ENCODE measurements around the gene TMEM120B.

TMEM120B gene

GRCh38 chr12:121769831-121770301, 57.3 kb downstream of the TMEM120B start:
- in situ Hi-C loops (cut with HindIII; ENCODE audit: low sequenced_read_pairs) = no loop called here

- in situ Hi-C loops (cut with HindIII; ENCODE audit: low sequenced_read_pairs) = no loop called here
Measured at GRCh38 chr12:121770388-121770787, 57.8 kb downstream of the TMEM120B start.

- in situ Hi-C loops (cut with HindIII; ENCODE audit: low sequenced_read_pairs) = no loop called here
Measured at GRCh38 chr12:121770813-121771625, 58.5 kb downstream of the TMEM120B start.

GRCh38 chr12:121773011-121773777, 60.6 kb downstream of the TMEM120B start:
- in situ Hi-C loops (cut with HindIII; ENCODE audit: low sequenced_read_pairs) = no loop called here

DNA sequence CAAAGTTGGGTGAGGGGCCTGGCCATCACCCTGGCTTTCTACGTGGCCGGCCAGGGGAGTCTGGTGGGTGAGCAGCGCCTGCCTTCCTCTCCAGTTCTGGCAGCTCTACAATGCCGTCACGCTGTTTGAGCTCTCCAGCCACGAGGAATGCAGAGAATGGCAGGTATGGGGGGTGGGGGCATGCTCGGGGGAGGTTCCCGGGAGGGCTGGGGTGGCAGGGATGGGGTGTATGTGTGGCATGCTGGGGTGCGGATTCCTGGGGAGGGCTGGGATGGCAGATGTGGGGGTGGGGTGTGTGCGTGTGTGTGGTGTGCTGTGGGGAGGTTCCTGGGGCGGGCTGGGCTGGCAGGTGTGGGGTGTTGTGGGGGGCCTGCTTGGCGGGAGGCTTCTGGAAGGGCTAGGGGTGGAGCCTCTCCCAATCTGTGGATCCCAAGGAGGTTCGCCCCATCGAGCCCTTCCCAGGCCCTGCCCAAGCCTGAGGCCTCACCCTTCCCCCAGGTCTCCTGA, 62.5 kb downstream of the TMEM120B start:
- in situ Hi-C loops (cut with HindIII; ENCODE audit: low sequenced_read_pairs) = no loop called here

DNA sequence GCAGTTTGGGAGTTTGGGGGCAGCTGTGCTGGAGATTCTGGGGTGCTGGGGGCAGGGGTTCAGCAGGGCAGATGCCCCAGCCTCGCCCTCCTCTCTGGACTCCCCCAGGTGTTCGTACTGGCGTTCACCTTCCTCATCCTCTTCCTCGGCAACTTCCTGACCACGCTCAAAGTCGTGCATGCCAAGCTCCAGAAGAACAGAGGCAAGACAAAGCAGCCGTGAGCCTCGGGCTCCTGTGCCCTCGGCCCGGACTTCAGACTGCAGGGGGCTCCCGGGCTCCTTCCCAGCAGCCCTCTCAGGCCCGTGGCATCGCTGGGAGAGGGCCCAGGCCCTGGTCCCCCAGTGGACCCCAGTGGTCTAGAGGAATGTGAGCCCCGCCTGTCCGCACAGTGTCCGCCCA, 62.9 kb downstream of the TMEM120B start:
- in situ Hi-C loops (cut with HindIII; ENCODE audit: low sequenced_read_pairs) = no loop called here

DNA sequence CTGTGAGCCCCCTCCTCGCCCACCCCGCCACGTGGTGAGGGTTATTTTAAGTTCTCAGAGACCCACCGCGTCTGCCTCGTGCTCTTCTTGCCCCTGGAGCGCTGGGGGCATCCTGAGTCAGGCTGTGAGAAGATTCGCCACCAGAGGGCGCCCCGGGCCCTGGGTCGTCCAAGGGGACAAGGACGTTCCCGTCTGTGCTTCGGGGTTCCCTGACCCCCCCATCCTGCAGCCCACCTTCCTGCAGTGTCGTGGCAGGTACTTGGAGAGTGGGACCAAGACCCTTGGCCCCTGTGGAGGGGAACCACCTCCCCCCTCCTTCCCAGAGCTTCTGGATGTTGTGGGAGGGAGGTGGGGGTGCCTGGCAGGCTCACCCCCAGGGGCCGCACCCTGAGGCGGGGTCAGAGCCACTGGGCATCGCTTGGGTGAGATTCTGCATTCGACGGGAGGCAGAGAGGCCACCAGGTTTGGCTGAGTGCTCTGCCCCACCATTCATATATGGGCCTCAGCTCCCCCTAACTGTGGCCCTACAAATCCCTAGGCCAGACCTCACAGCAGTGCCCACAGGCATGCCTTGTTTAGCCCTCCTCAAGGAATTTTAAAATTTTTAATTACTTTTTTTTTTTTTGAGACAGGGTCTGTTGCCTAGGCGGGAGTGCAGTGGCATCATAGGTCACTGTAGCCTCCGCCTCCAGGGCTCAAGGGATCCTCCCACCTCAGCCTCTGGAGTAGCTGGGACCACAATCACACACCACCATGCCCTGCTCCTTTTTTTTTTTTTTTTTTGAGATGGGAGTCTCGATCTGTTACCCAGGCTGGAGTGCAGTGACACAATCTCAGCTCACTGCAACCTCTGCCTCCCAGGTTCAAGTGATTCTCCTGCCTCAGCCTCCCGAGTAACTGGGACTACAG, 63.9 kb downstream of the TMEM120B start:
- in situ Hi-C loops (cut with HindIII; ENCODE audit: low sequenced_read_pairs) = no loop called here

- in situ Hi-C loops (cut with HindIII; ENCODE audit: low sequenced_read_pairs) = no loop called here
Measured at GRCh38 chr12:121778567-121779421, 66.2 kb downstream of the TMEM120B start.

DNA sequence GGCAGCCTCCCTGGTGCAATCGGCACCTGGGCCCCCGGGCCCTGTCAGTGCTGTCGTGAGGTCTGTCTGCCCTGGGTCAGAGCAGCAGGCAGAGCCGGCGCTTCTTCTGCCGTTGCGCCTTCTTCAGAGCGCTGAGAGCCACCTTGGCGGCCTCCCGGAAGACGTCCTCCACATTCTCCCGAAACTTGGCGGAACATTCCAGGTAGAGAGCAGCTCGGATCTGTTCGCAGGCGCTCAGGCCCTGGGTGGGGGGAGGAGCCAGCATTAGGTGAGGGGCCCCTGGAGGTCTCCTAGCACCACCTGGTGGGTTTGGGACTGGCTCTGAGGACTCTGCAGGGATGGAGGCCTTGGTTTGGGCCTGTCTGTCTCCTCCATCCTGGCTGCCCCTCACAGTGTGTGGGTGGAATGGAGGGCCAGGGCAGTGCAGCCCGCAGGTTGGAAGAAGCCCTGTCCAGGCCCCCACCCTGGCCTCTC, 66.9 kb downstream of the TMEM120B start:
- in situ Hi-C loops (cut with HindIII; ENCODE audit: low sequenced_read_pairs) = no loop called here

- in situ Hi-C loops (cut with HindIII; ENCODE audit: low sequenced_read_pairs) = no loop called here
Measured at GRCh38 chr12:121780429-121780828, 67.9 kb downstream of the TMEM120B start.

DNA sequence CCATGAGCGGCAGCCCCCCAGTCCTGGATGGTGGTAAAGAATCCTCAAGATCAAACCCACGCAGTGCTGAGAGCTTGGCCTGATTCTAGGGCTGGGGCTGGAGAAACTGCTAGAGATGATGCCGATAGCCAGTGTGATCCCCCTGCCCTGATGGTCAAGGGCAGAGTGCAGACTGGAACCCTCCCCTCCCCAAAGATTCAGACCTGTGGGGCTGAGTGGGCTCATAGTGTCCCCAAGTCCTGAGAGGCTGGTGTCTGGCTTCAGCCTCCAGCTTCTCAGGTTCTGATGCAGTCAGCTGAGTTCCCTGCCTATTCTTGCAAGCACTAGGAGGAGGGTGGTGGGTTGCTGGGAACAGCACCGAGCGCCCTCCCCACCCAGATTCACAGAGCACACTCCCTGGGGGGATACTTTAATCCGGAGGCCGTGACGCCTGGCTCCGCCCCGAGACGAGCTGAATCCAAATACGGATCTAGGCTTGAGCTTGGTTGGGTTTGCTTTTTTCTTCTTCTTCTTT, 69.0 kb downstream of the TMEM120B start:
- in situ Hi-C loops (cut with HindIII; ENCODE audit: low sequenced_read_pairs) = no loop called here

DNA sequence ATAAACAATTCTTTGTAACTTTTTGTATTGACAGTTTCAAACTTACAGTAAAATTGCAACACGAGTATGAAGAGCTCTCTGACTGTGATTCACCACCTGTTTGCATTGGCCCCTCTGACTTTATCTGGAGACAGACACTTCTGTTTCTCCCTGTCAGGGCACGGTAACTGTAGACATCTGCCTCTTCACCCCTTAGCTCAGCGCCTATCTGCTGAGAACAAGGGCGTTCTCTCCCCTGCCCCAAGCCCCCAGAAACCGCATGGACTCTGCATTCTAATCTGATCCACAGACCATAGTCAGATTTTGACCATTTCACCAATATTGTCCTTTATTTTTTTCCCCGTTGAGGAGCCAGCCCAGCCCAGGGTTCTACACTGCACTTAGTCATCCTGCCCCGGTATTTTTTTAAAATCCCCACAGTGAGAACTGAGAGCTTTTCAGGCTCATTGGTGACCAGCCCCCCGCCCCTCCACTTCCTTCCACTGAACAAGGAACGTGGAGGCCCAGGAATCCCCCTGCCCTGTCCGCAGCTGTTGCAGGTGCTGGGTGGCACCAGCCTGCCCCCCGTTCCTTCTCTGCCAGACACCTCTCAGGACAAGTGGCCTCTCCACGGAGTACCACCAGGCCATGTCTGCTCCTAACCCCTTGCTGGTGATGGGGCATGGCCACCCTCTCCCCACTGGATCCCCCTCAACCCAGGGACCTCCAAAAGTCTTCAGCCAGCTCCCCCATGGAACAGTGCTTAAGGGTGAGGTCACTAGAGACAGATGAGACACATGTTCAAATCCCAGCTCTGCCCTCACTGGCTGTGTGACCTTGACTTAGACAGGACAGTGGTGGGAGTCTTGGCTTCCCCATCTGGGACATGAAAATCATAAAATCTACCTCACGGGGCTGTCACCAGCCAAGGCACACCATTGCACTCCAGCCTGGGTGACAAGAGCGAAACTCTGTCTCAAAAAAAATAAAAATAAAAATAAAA, 69.7 kb downstream of the TMEM120B start:
- in situ Hi-C loops (cut with HindIII; ENCODE audit: low sequenced_read_pairs) = no loop called here

DNA sequence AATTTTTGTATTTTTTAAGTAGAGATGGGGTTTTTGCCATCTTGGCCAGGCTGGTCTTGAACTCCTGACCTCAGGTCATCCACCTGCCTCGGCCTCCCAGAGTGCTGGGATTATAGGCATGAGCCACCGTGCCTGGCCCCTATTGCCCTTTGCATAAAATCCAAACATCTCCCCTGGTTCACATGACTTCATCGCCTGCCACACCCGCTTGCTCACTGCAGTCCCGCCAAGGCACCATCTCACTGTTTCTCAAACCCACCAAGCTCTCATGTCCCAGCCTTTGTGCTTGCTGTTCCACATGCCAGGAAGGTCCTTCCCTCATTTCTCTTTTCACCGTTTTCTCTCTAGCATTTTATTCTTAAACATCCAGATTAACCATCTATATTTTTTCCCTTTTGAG, 71.2 kb downstream of the TMEM120B start:
- in situ Hi-C loops (cut with HindIII; ENCODE audit: low sequenced_read_pairs) = no loop called here

DNA sequence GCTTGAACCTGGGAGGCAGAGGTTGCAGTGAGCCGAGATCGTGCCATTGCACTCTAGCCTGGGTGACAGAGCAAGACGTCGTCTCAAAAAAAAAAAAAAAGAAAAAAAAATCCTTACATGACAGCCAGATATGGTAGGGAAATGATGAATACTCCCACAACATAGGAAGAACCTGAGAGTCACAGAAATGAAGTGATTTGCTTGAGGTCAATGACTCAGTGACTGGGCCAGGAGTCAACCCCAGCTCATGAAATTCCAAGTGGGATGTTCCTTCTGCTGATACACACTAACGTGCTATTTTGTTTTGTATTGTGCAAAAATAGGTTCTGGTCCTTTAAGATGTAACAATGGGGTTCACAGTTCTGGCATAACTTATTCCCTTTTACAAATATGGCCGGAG, 71.9 kb downstream of the TMEM120B start:
- in situ Hi-C loops (cut with HindIII; ENCODE audit: low sequenced_read_pairs) = no loop called here

DNA sequence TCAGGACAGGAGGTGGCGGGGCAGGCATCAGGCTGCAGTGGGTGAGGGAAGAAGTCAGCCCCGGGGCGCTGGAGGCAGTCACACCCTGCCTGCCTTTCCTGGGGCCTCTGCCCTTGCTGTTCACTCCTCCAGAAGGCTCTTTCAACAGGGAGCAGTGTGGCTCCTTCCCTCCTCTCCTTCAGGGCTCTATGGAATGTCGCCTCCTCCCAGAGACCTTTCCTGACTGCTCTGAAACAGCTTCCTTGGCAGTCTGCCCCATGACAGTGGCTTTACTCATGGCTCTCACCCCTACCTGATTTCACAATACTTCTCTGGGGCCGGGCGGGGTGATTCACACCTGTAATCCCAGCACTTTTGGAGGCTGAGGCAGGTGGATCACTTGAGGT, 73.9 kb downstream of the TMEM120B start:
- in situ Hi-C loops (cut with HindIII; ENCODE audit: low sequenced_read_pairs) = no loop called here

GRCh38 chr12:121787063-121788025, 74.8 kb downstream of the TMEM120B start:
- in situ Hi-C loops (cut with HindIII; ENCODE audit: low sequenced_read_pairs) = no loop called here

- in situ Hi-C loops (cut with HindIII; ENCODE audit: low sequenced_read_pairs) = no loop called here
Measured at GRCh38 chr12:121788176-121788818, 75.7 kb downstream of the TMEM120B start.

Data from DLD1 (cell line).